ENCODE measurements around the gene TRIM44. TPM values are rescaled to one million over a fixed set of nuclear protein-coding genes. Genes with fewer than 3 reads are reported as not detected.

TRIM44 gene
- total RNA-seq, 6 experiments from 2014 or later, result 56.7 to 65.0 (median 60.1) TPM

- Mint-ChIP-seq H3K4me1 (ENCODE audit: low read depth) (peaks cover 62% of the 10 kb centered on the region), H3K9me3 (no peaks in the 10 kb centered on the region), H3K36me3 (ENCODE audit: low read depth) (peaks cover 10% of the 10 kb centered on the region), H3K27ac (peak overlapping the region; percentile 80), H3K4me3 (peak overlapping the region; percentile 4; the same call in 1 of the 2 replicates), H3K27me3 (ENCODE audit: insufficient read depth) (no peaks in the 10 kb centered on the region)
- TF ChIP-seq, protein P1, sequence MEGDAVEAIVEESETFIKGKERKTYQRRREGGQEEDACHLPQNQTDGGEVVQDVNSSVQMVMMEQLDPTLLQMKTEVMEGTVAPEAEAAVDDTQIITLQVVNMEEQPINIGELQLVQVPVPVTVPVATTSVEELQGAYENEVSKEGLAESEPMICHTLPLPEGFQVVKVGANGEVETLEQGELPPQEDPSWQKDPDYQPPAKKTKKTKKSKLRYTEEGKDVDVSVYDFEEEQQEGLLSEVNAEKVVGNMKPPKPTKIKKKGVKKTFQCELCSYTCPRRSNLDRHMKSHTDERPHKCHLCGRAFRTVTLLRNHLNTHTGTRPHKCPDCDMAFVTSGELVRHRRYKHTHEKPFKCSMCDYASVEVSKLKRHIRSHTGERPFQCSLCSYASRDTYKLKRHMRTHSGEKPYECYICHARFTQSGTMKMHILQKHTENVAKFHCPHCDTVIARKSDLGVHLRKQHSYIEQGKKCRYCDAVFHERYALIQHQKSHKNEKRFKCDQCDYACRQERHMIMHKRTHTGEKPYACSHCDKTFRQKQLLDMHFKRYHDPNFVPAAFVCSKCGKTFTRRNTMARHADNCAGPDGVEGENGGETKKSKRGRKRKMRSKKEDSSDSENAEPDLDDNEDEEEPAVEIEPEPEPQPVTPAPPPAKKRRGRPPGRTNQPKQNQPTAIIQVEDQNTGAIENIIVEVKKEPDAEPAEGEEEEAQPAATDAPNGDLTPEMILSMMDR (IDR thresholded peaks at IDR 0.05), result no peak
- DNase-seq, result peak; percentile 11
These were observed 125.1 kb downstream of the TRIM44 start for GRCh38 chr11:35787626-35788025.

DNA sequence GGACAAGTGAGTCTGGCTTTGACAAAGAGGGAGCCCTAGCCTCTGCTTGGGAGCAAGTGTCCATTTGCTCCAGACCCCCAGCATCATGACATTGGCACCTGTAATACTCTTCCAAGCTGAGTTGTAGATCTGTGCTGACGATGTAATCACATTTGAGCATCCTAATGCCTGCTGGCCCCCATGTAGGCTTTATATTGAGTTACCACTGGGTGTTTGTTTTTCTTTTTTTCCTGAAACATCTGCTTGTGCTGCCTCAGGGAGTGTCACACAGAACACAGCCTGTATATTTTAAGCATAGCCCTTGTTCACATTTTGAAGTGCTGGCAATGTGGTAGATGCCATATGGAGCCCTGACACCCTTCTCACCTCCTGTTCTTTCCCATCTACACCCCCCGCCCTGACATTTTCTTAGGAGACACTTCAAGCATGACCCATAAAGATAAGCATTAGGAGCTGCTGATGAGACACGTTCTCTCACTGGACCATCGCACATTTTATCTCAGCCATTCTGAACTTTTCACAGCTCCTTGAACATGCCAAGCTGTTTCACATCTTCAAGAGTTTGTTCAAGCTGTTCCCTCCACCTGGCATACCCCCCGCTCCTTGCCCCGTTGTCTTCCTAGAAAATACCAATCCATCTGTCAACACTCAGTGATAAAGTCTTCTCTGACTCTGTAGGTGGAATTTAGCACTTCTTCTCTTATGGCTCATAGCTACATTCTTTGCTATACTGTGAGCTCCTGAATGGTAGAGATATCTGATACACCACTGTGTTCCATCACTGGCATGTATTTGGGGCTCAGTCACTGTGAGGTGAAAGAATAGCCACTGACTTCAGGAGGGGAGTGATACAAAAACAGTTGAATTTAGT lies 128.7 kb downstream of the TRIM44 start:
- Mint-ChIP-seq H3K4me3 (no peak overlapping the region), H3K27me3 (ENCODE audit: insufficient read depth) (no peaks in the 10 kb centered on the region), H3K36me3 (ENCODE audit: low read depth) (peaks cover 10% of the 10 kb centered on the region), H3K4me1 (ENCODE audit: low read depth) (peaks cover 78% of the 10 kb centered on the region), H3K27ac (no peak overlapping the region), H3K9me3 (no peaks in the 10 kb centered on the region)
- DNase-seq, result no peak
- TF ChIP-seq, protein P1 (IDR thresholded peaks at IDR 0.05), result no peak

DNA sequence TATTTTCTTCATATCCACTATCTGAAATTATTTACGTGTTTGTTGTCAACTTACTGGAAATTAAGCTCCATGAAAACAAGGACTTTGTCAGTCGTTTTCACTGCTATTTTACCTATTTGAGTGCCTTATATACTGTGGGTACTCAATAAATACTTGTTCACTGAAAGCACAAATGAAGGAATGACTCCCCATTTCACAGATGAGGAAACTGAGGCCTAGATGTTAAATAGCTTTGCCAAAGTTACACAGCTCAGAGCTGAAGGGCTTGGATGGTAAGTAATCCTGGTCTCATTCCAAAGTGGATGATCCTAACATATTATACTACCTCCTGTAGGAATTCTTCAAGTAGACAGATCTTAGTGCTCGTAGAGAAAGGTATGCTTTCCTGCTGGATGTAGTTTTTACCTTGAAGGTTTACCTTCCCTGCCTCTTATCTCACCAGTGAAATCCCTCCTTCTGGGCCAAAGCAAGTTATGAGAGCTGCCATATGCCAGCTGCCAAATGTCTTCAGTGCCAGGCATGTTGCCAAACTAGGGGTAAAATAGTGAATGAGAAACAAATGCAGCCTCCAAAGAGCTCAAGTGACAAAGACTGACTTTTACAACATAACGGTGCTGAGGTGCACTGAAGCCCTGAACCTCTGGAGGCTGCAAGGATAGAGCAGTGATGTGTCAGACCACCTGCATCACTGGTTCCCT lies 129.7 kb downstream of the TRIM44 start:
- Mint-ChIP-seq H3K9me3 (no peaks in the 10 kb centered on the region), H3K27me3 (ENCODE audit: insufficient read depth) (no peaks in the 10 kb centered on the region), H3K4me1 (ENCODE audit: low read depth) (peaks cover 78% of the 10 kb centered on the region), H3K36me3 (ENCODE audit: low read depth) (peaks cover 10% of the 10 kb centered on the region), H3K27ac (no peak overlapping the region), H3K4me3 (no peak overlapping the region)
- no peak for DNase-seq
- TF ChIP-seq, protein P1 (IDR thresholded peaks at IDR 0.05), result no peak

GRCh38 chr11:35792846-35793192 lies 130.2 kb downstream of the TRIM44 start:
- H3K4me1 Mint-ChIP-seq (ENCODE audit: low read depth), result peaks cover 78% of the 10 kb centered on the region
- no peaks in the 10 kb centered on the region for H3K27me3 Mint-ChIP-seq (ENCODE audit: insufficient read depth)
- H3K36me3 Mint-ChIP-seq (ENCODE audit: low read depth), result peaks cover 10% of the 10 kb centered on the region
- no peaks in the 10 kb centered on the region for H3K9me3 Mint-ChIP-seq
- TF ChIP-seq, protein P1 (IDR thresholded peaks at IDR 0.05), result no peak
- no peak for DNase-seq
- H3K27ac Mint-ChIP-seq, result no peak overlapping the region
- no peak overlapping the region for H3K4me3 Mint-ChIP-seq

- no peaks in the 10 kb centered on the region for H3K9me3 Mint-ChIP-seq
- TF ChIP-seq, protein P1 (IDR thresholded peaks at IDR 0.05), result no peak
- DNase-seq, result peak; percentile 15
- no peak overlapping the region for H3K4me3 Mint-ChIP-seq
- peaks cover 10% of the 10 kb centered on the region for H3K36me3 Mint-ChIP-seq (ENCODE audit: low read depth)
- no peaks in the 10 kb centered on the region for H3K27me3 Mint-ChIP-seq (ENCODE audit: insufficient read depth)
- peak overlapping the region; percentile 74 for H3K27ac Mint-ChIP-seq
- H3K4me1 Mint-ChIP-seq (ENCODE audit: low read depth), result peaks cover 79% of the 10 kb centered on the region
These were observed 131.8 kb downstream of the TRIM44 start for GRCh38 chr11:35794333-35794732.

Data from HFFc6 (cell line).